ENCODE measurements around the gene SULT2B1.
A peak's percentile ranks its signal among the peaks of the same experiment; 100 is the strongest.

The SULT2B1 gene

GRCh38 chr19:48634424-48635262 lies 82.7 kb downstream of the SULT2B1 start:
- Histone ChIP-seq H3K23ac (ENCODE audit: low read length) (no peak overlapping the region), H2BK12ac (ENCODE audit: low read length) (no peak overlapping the region), H3K4ac (ENCODE audit: low read depth, low read length) (no peak overlapping the region), H3K14ac (ENCODE audit: low read length) (no peak overlapping the region), H4K8ac (ENCODE audit: low read depth, low read length) (peak overlapping the region; percentile 69), H3K36me3 (ENCODE audit: control insufficient read depth in 1 of 2, insufficient read depth in 2 of 2, low read length in 2 of 2) (no peaks in the 10 kb centered on the region), H3K27me3 (ENCODE audit: insufficient read depth, low read length) (peaks cover 15% of the 10 kb centered on the region), H3K79me1 (ENCODE audit: low read length) (peaks cover 4% of the 10 kb centered on the region), H2BK5ac (ENCODE audit: low read depth, low read length, poor library complexity) (no peak overlapping the region), H2AFZ (ENCODE audit: insufficient read depth, low read length, poor library complexity) (peak overlapping the region; percentile 50), H3K4me3 (ENCODE audit: low read depth, low read length) (no peak overlapping the region), H2BK120ac (ENCODE audit: insufficient read depth, low read length, poor library complexity) (no peak overlapping the region), H3K27ac (ENCODE audit: low read depth, low read length) (no peak overlapping the region), H3K4me2 (ENCODE audit: low read length) (peak overlapping the region; percentile 38), H2AK5ac (ENCODE audit: low read length) (no peak overlapping the region), H3K9ac (ENCODE audit: low read length) (no peak overlapping the region), H3K18ac (ENCODE audit: low read length) (no peak overlapping the region), H3K4me1 (ENCODE audit: control insufficient read depth in 1 of 2, insufficient read depth in 2 of 2, low read length in 2 of 2) (peaks cover 25 to 47% of the 10 kb centered on the region in 2 experiments), H3K79me2 (ENCODE audit: control insufficient read depth, insufficient read depth, low read length, poor library complexity) (no peaks in the 10 kb centered on the region), H3K9me3 (ENCODE audit: insufficient read depth, low read depth, low read length) (peaks cover 3% of the 10 kb centered on the region), H4K91ac (ENCODE audit: low read depth, low read length) (peak overlapping the region; percentile 72), H4K12ac (ENCODE audit: low read depth, low read length) (no peak overlapping the region)
- WGBS (ENCODE audit: extremely low coverage, insufficient coverage, insufficient read length), result no CpG with 5 or more reads among the region's 37 CpGs
- DNase-seq, result peak; percentile 96 to 98

GRCh38 chr19:48635263-48635965 lies 83.4 kb downstream of the SULT2B1 start:
- Histone ChIP-seq H3K9ac (ENCODE audit: low read length) (no peak overlapping the region), H3K27me3 (ENCODE audit: insufficient read depth, low read length) (peaks cover 15% of the 10 kb centered on the region), H2AK5ac (ENCODE audit: low read length) (no peak overlapping the region), H3K18ac (ENCODE audit: low read length) (peak overlapping the region; percentile 15), H3K36me3 (ENCODE audit: control insufficient read depth in 1 of 2, insufficient read depth in 2 of 2, low read length in 2 of 2) (no peaks in the 10 kb centered on the region), H2BK12ac (ENCODE audit: low read length) (no peak overlapping the region), H4K12ac (ENCODE audit: low read depth, low read length) (no peak overlapping the region), H3K9me3 (ENCODE audit: insufficient read depth, low read depth, low read length) (peaks cover 3% of the 10 kb centered on the region), H3K4me1 (ENCODE audit: control insufficient read depth in 1 of 2, insufficient read depth in 2 of 2, low read length in 2 of 2) (peaks cover 21 to 40% of the 10 kb centered on the region in 2 experiments), H3K79me2 (ENCODE audit: control insufficient read depth, insufficient read depth, low read length, poor library complexity) (no peaks in the 10 kb centered on the region), H2BK120ac (ENCODE audit: insufficient read depth, low read length, poor library complexity) (no peak overlapping the region), H3K27ac (ENCODE audit: low read depth, low read length) (no peak overlapping the region), H3K79me1 (ENCODE audit: low read length) (peaks cover 4% of the 10 kb centered on the region), H3K4ac (ENCODE audit: low read depth, low read length) (no peak overlapping the region), H3K4me3 (ENCODE audit: low read depth, low read length) (peak overlapping the region; percentile 53), H4K8ac (ENCODE audit: low read depth, low read length) (peak overlapping the region; percentile 32), H2BK5ac (ENCODE audit: low read depth, low read length, poor library complexity) (no peak overlapping the region), H3K4me2 (ENCODE audit: low read length) (peak overlapping the region; percentile 67), H4K91ac (ENCODE audit: low read depth, low read length) (no peak overlapping the region), H3K14ac (ENCODE audit: low read length) (no peak overlapping the region), H2AFZ (ENCODE audit: insufficient read depth, low read length, poor library complexity) (peak overlapping the region; percentile 62), H3K23ac (ENCODE audit: low read length) (no peak overlapping the region)
- peak; percentile 43 to 68 for DNase-seq
- WGBS (ENCODE audit: extremely low coverage, insufficient coverage, insufficient read length), result no CpG with 5 or more reads among the region's 67 CpGs

GRCh38 chr19:48635966-48636858 lies 84.2 kb downstream of the SULT2B1 start:
- Histone ChIP-seq H3K4me1 (ENCODE audit: control insufficient read depth in 1 of 2, insufficient read depth in 2 of 2, low read length in 2 of 2) (peaks cover 21 to 32% of the 10 kb centered on the region in 2 experiments), H3K9ac (ENCODE audit: low read length) (no peak overlapping the region), H3K4me2 (ENCODE audit: low read length) (peak overlapping the region; percentile 67), H3K27ac (ENCODE audit: low read depth, low read length) (no peak overlapping the region), H3K79me1 (ENCODE audit: low read length) (peaks cover 3% of the 10 kb centered on the region), H2AK5ac (ENCODE audit: low read length) (no peak overlapping the region), H3K79me2 (ENCODE audit: control insufficient read depth, insufficient read depth, low read length, poor library complexity) (no peaks in the 10 kb centered on the region), H4K8ac (ENCODE audit: low read depth, low read length) (peak overlapping the region; percentile 19), H2AFZ (ENCODE audit: insufficient read depth, low read length, poor library complexity) (peak overlapping the region; percentile 62), H3K18ac (ENCODE audit: low read length) (no peak overlapping the region), H3K14ac (ENCODE audit: low read length) (no peak overlapping the region), H4K91ac (ENCODE audit: low read depth, low read length) (no peak overlapping the region), H3K4ac (ENCODE audit: low read depth, low read length) (no peak overlapping the region), H2BK5ac (ENCODE audit: low read depth, low read length, poor library complexity) (no peak overlapping the region), H2BK12ac (ENCODE audit: low read length) (no peak overlapping the region), H3K27me3 (ENCODE audit: insufficient read depth, low read length) (peaks cover 15% of the 10 kb centered on the region), H4K12ac (ENCODE audit: low read depth, low read length) (no peak overlapping the region), H2BK120ac (ENCODE audit: insufficient read depth, low read length, poor library complexity) (no peak overlapping the region), H3K36me3 (ENCODE audit: control insufficient read depth in 1 of 2, insufficient read depth in 2 of 2, low read length in 2 of 2) (no peaks in the 10 kb centered on the region), H3K23ac (ENCODE audit: low read length) (no peak overlapping the region), H3K4me3 (ENCODE audit: low read depth, low read length) (no peak overlapping the region), H3K9me3 (ENCODE audit: insufficient read depth, low read depth, low read length) (peaks cover 3% of the 10 kb centered on the region)
- no peak for DNase-seq
- WGBS (ENCODE audit: extremely low coverage, insufficient coverage, insufficient read length), result no CpG with 5 or more reads among the region's 35 CpGs

GRCh38 chr19:48636859-48637448 lies 85.0 kb downstream of the SULT2B1 start, which contains the start of gene DBP:
TSS of gene DBP (minus strand) at chr19:48637379. CDS start at chr19:48636994, 385 bp downstream.
- Histone ChIP-seq H3K9me3 (ENCODE audit: insufficient read depth, low read depth, low read length) (peaks cover 3% of the 10 kb centered on the region), H3K9ac (ENCODE audit: low read length) (no peak within 1 kb of the TSS), H2AK5ac (ENCODE audit: low read length) (no peak within 1 kb of the TSS), H4K91ac (ENCODE audit: low read depth, low read length) (no peak within 1 kb of the TSS), H3K4me1 (ENCODE audit: control insufficient read depth in 1 of 2, insufficient read depth in 2 of 2, low read length in 2 of 2) (peaks cover 21 to 32% of the 10 kb centered on the region in 2 experiments), H3K4ac (ENCODE audit: low read depth, low read length) (no peak within 1 kb of the TSS), H3K79me2 (ENCODE audit: control insufficient read depth, insufficient read depth, low read length, poor library complexity) (no peaks in the 10 kb centered on the region), H2BK120ac (ENCODE audit: insufficient read depth, low read length, poor library complexity) (no peak within 1 kb of the TSS), H3K18ac (ENCODE audit: low read length) (no peak within 1 kb of the TSS), H3K27ac (ENCODE audit: low read depth, low read length) (no peak within 1 kb of the TSS), H2AFZ (ENCODE audit: insufficient read depth, low read length, poor library complexity) (peak within 1 kb of the TSS; percentile 42), H3K23ac (ENCODE audit: low read length) (no peak within 1 kb of the TSS), H2BK12ac (ENCODE audit: low read length) (no peak within 1 kb of the TSS), H3K4me3 (ENCODE audit: low read depth, low read length) (no peak within 1 kb of the TSS), H3K14ac (ENCODE audit: low read length) (no peak within 1 kb of the TSS), H3K4me2 (ENCODE audit: low read length) (peak within 1 kb of the TSS; percentile 24), H3K79me1 (ENCODE audit: low read length) (peaks cover 3% of the 10 kb centered on the region), H4K8ac (ENCODE audit: low read depth, low read length) (peak within 1 kb of the TSS; percentile 30), H3K27me3 (ENCODE audit: insufficient read depth, low read length) (peaks cover 15% of the 10 kb centered on the region), H3K36me3 (ENCODE audit: control insufficient read depth in 1 of 2, insufficient read depth in 2 of 2, low read length in 2 of 2) (no peaks in the 10 kb centered on the region), H2BK5ac (ENCODE audit: low read depth, low read length, poor library complexity) (no peak within 1 kb of the TSS), H4K12ac (ENCODE audit: low read depth, low read length) (no peak within 1 kb of the TSS)
- no CpG with 5 or more reads among the region's 40 CpGs for WGBS (ENCODE audit: extremely low coverage, insufficient coverage, insufficient read length)
- DNase-seq, result peak in 1 of 2 donors; percentile 52

Measured in trophoblast cell (in vitro differentiated cells and primary cell).